Thymus (tissue), 11 donors: ENCODE data around the gene GPC6. TPM values are rescaled to one million over a fixed set of nuclear protein-coding genes. Genes with fewer than 3 reads are reported as not detected.

Experiments
- DNase-seq, 9 donors: peaks; one replicate each; pipeline ENCODE4 v3.0.0-alpha.2; 2013; ENCODE audit warnings: low spot score in 9 of 9, low read depth in 6 of 9, missing footprints in 1 of 9
- H3K27ac ChIP-seq, 2 donors: one replicate each; pipeline ENCODE4 v1.5.1; 2013; ENCODE audit warnings: control low read depth in 1 of 2, low read depth in 1 of 2, low read length in 1 of 2, mild to moderate bottlenecking in 1 of 2, moderate library complexity in 1 of 2
- H3K27me3 ChIP-seq, 2 donors: one replicate each; pipeline ENCODE4 v1.5.1; 2013; ENCODE audit warnings: low read length in 1 of 2; ENCODE audit not compliant: control insufficient read depth in 2 of 2, insufficient read depth in 1 of 2
- H3K36me3 ChIP-seq, 2 donors: one replicate each; pipeline ENCODE4 v1.5.1; 2013; ENCODE audit warnings: low read length in 1 of 2, mild to moderate bottlenecking in 1 of 2, moderate library complexity in 1 of 2; ENCODE audit not compliant: control insufficient read depth in 2 of 2, insufficient read depth in 2 of 2
- H3K4me1 ChIP-seq, 2 donors: one replicate each; pipeline ENCODE4 v1.5.1; 2013; ENCODE audit warnings: low read length in 2 of 2; ENCODE audit not compliant: control insufficient read depth in 2 of 2, insufficient read depth in 2 of 2
- H3K4me3 ChIP-seq, 2 donors: one replicate each; pipeline ENCODE4 v1.5.1; 2013; ENCODE audit warnings: low read length in 2 of 2, control low read depth in 1 of 2, mild to moderate bottlenecking in 1 of 2
- H3K9me3 ChIP-seq, 2 donors: one replicate each; pipeline ENCODE4 v1.5.1; 2013; ENCODE audit warnings: low read length in 1 of 2, mild to moderate bottlenecking in 1 of 2; ENCODE audit not compliant: control insufficient read depth in 2 of 2, insufficient read depth in 1 of 2
- WGBS: extraction: QIAGEN DNeasy Blood & Tissue Kit; methylation state at CpG from one replicate; pipeline ENCODE4 v1.1.7; 2013; 5-methylcytosine and 5-hydroxymethylcytosine counted together
- polyA plus RNA-seq: library from polyadenylated mRNA; stranded (reverse); fragments of 200-250 nt; gene quantifications from one replicate; pipeline ENCODE4 v1.2.3, GENCODE V29; 2013
- total RNA-seq: library from RNA; stranded (reverse); fragments of 120-200 nt; gene quantifications from one replicate; pipeline ENCODE4 v1.2.4, GENCODE V29; 2013
- donor health status: healthy.

GPC6 gene
- total and polyA plus RNA-seq, 2 donors, result 1.1 to 6.9 TPM

DNA sequence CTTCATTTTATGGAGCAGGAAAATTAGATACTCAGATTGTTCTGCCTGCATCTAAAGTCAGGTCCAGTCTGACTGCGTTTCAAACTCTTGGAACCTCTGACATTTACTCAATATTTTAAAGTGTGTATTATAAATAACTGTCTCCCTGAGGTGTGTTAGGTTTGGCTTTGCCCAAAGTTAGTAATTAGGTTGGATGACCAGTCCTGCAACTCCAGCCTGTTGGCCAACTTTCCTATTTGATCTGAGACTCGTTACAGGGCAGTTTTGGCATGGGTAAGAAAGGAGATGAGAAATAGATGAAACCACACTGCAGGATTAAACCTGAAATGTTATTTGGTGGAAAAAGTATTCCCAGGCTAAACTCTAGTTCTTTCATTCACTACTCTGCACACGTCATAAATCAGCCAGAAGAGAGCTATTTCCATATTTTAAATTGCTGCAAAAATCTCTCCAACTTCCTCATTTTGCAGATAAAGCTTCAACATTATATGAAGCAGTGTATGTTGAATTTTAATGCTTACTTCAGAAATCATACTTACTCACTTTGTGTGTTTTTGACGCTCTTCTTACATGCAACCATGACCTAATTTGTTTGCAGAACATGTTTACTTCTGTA is 895.8 kb downstream of the GPC6 start:
- Histone ChIP-seq H3K27ac (no peak overlapping the region), H3K4me3 (no peak overlapping the region), H3K36me3 (no peaks in the 10 kb centered on the region), H3K27me3 (no peaks in the 10 kb centered on the region), H3K4me1 (no peaks in the 10 kb centered on the region), H3K9me3 (no peaks in the 10 kb centered on the region)
- no peak for DNase-seq
- 50% methylated on average over 4 of the region's 4 CpGs for WGBS

DNA sequence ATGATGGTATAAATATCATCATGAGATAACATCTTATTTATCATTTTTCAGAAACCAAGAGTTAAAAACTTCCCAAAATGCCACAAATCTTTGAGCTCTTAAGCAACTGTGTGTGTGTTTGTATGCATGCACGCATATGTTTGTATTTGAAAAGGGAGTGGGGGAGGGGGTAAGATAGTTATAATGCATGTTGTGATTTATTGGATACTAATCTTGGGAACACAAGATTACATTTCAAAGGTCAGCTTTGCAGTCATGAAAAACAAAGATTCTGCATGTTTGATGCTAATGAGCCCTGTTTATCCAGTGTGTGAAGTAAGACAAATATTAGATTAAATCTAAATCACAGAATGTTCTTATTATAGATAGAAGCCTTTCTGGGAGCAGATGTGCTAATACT is 897.0 kb downstream of the GPC6 start:
- H3K4me1 ChIP-seq, result no peaks in the 10 kb centered on the region
- no peaks in the 10 kb centered on the region for H3K27me3 ChIP-seq
- DNase-seq, result no peak
- H3K27ac ChIP-seq, result no peak overlapping the region
- H3K36me3 ChIP-seq, result no peaks in the 10 kb centered on the region
- 95% methylated on average over 1 of the region's 1 CpG for WGBS
- H3K9me3 ChIP-seq, result no peaks in the 10 kb centered on the region
- no peak overlapping the region for H3K4me3 ChIP-seq

DNA sequence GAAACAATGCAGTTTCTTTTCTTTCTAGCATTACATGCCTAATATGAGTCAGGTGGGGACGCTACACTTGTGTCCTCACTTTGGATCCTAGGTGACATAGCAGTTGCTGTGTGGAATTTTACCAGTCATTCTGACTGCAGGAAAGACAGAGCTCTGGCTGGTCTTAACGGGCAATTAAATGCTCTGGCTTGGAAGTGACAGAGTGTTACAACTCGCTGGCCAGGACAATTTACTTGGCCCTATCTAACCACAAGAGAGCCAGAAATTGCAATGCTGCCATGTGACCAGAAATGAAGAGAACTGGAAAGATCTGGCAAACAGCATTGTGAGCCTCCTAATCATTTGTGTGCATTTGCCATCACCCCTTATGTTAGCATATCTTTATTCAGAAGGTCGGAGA is 901.8 kb downstream of the GPC6 start:
- no peaks in the 10 kb centered on the region for H3K4me1 ChIP-seq
- H3K9me3 ChIP-seq, result no peaks in the 10 kb centered on the region
- WGBS, result 90% methylated on average over 4 of the region's 4 CpGs
- H3K27ac ChIP-seq, result no peak overlapping the region
- DNase-seq, result no peak
- H3K36me3 ChIP-seq, result no peaks in the 10 kb centered on the region
- H3K27me3 ChIP-seq, result no peaks in the 10 kb centered on the region
- no peak overlapping the region for H3K4me3 ChIP-seq

- H3K36me3 ChIP-seq, result no peaks in the 10 kb centered on the region
- 96% methylated on average over 2 of the region's 2 CpGs for WGBS
- DNase-seq, result no peak
These were observed 902.9 kb downstream of the GPC6 start for GRCh38 chr13:94129490-94129894.

DNA sequence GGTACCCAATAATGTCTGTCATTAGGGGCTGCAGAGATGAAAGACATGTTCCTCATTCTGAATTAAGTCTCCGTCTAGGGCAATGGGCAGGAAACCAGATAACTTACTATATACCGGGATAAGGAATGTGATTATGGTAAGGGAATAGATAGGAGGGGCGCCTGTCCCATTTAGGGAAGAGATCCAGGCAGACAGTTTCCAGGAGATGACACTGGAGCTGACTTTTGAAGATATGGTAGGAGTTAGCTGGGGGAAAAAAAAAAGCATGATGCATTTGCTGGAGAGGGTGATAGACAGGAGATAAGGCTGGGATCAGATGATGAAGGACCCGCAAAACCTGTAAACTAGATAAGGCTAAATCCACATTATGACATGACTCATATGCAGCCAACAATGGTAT is 912.2 kb downstream of the GPC6 start:
- H3K27ac ChIP-seq, result no peak overlapping the region
- H3K4me1 ChIP-seq, result no peaks in the 10 kb centered on the region
- H3K27me3 ChIP-seq, result no peaks in the 10 kb centered on the region
- H3K36me3 ChIP-seq, result no peaks in the 10 kb centered on the region
- WGBS, result 96% methylated on average over 4 of the region's 4 CpGs
- DNase-seq, result no peak
- no peaks in the 10 kb centered on the region for H3K9me3 ChIP-seq
- H3K4me3 ChIP-seq, result no peak overlapping the region

More at GRCh38 chr13:94129490-94129894, 902.9 kb downstream of the GPC6 start:
- Histone ChIP-seq H3K4me3 (no peak overlapping the region), H3K9me3 (no peaks in the 10 kb centered on the region), H3K4me1 (no peaks in the 10 kb centered on the region), H3K27ac (no peak overlapping the region), H3K27me3 (no peaks in the 10 kb centered on the region)

DNA sequence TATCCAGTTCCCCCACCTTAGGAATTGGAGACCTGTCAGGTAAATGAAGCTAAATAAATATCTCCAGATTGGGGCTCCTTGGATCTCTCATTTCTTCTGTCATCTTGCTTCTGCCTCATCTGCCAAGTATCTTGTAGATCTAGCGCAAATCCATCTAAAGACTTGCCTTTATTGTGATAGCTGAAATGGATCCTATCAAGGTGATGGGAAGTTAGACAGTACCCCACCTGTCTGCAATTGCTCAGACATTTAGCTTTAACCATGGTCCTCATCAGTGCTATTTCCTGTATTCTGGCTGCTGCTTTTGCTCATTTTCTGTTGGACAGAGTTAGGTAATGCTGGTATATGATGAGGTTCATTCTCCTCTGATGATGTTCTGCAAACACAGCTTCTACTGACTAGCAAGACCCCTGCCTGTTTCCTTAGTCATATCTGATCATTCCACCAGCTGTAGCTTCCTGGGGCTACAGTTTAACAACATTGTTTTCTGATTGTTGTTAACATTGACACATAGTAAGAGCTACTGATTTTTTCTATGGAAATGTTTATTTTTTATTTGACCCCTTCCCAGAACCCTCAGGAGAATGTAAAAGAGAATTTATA is 912.9 kb downstream of the GPC6 start:
- peak in 6 of 9 donors; percentile 8 to 40 (median 14) for DNase-seq
- WGBS, result 99% methylated on average over 1 of the region's 1 CpG
- no peaks in the 10 kb centered on the region for H3K9me3 ChIP-seq

GRCh38 chr13:94140027-94140426 is 913.4 kb downstream of the GPC6 start:
- H3K9me3 ChIP-seq, result no peaks in the 10 kb centered on the region
- no peaks in the 10 kb centered on the region for H3K36me3 ChIP-seq
- no peak overlapping the region for H3K27ac ChIP-seq
- 90% methylated on average over 2 of the region's 2 CpGs for WGBS
- H3K4me1 ChIP-seq, result no peaks in the 10 kb centered on the region
- H3K27me3 ChIP-seq, result no peaks in the 10 kb centered on the region
- H3K4me3 ChIP-seq, result no peak overlapping the region
- DNase-seq, result no peak

More for the DNA sequence above, 912.9 kb downstream of the GPC6 start:
- Histone ChIP-seq H3K27ac (no peak overlapping the region), H3K36me3 (no peaks in the 10 kb centered on the region), H3K27me3 (no peaks in the 10 kb centered on the region), H3K4me1 (no peaks in the 10 kb centered on the region), H3K4me3 (no peak overlapping the region)

DNA sequence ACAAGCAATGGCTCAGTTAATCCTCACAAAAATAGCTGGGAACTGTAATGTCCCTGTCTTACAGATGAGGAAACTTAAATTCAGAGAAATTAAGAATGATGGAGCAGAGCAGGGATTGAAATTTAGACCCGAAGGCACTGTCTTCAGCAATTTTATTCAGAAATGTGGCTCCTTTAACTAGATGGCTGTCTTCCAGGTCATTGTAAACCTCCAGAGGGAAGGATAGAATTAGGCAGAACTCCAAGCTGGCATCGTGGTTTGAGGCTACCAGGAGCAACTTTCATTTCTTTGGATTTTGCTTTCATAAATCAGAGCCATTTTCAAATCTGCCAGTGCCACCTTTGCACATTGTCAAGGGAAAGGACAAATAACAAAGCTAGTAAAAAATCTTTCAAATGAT is 913.9 kb downstream of the GPC6 start:
- 92% methylated on average over 2 of the region's 2 CpGs for WGBS
- no peak for DNase-seq

GRCh38 chr13:94143624-94144350 is 917.2 kb downstream of the GPC6 start:
- no peaks in the 10 kb centered on the region for H3K4me1 ChIP-seq
- no peaks in the 10 kb centered on the region for H3K36me3 ChIP-seq
- WGBS, result 94% methylated on average over 11 of the region's 11 CpGs
- DNase-seq, result no peak
- H3K27ac ChIP-seq, result no peak overlapping the region
- H3K27me3 ChIP-seq, result no peaks in the 10 kb centered on the region
- no peaks in the 10 kb centered on the region for H3K9me3 ChIP-seq
- no peak overlapping the region for H3K4me3 ChIP-seq

More for the DNA sequence above, 913.9 kb downstream of the GPC6 start:
- Histone ChIP-seq H3K27ac (no peak overlapping the region), H3K4me3 (no peak overlapping the region), H3K9me3 (no peaks in the 10 kb centered on the region), H3K27me3 (no peaks in the 10 kb centered on the region), H3K4me1 (no peaks in the 10 kb centered on the region), H3K36me3 (no peaks in the 10 kb centered on the region)
